GM23338 (cell line): ENCODE results near the gene TOMM7. TPM values are rescaled to one million over a fixed set of nuclear protein-coding genes. Genes with fewer than 3 reads are reported as not detected.
A peak's percentile ranks its signal among the peaks of the same experiment; 100 is the strongest.

Experiments used
- ATAC-seq: fragments of 200-7000 bp; cut with Tn5 transposase; 3 replicates; pipeline ENCODE4 v1.9.1; 2020
- DNase-seq: peaks from one replicate; pipeline ENCODE4 v3.0.0-alpha.2; 2015; ENCODE audit warnings: low spot score
- H2AFZ ChIP-seq: fragments of 200-600 bp; sonication (generic); 2 replicates; pipeline ENCODE4 v1.8.0; 2016; ENCODE audit warnings: antibody characterized with exemption, mild to moderate bottlenecking, moderate library complexity
- H3F3A ChIP-seq: fragments of 200-600 bp; sonication (generic); replicated peaks from 2 replicates; pipeline ENCODE4 v1.8.0; 2017; ENCODE audit warnings: antibody characterized with exemption, mixed run types, low read depth
- H3K27ac ChIP-seq: fragments of 200-600 bp; sonication (generic); 2 replicates; pipeline ENCODE4 v1.6.1; 2016; ENCODE audit warnings: low read depth
- H3K27me3 ChIP-seq: fragments of 200-600 bp; sonication (generic); 2 replicates; pipeline ENCODE4 v1.8.0; 2016; ENCODE audit warnings: mild to moderate bottlenecking, mixed run types, moderate library complexity; ENCODE audit not compliant: insufficient read depth
- H3K36me3 ChIP-seq: fragments of 200-600 bp; sonication (generic); 2 replicates; pipeline ENCODE4 v1.8.0; 2016; ENCODE audit warnings: mild to moderate bottlenecking; ENCODE audit not compliant: insufficient read depth
- H3K4me1 ChIP-seq: fragments of 200-600 bp; sonication (generic); 2 replicates; pipeline ENCODE4 v1.8.0; 2016; ENCODE audit warnings: mild to moderate bottlenecking, moderate library complexity; ENCODE audit not compliant: insufficient read depth
- H3K4me2 ChIP-seq: fragments of 200-600 bp; sonication (generic); 2 replicates; pipeline ENCODE4 v1.7.1; 2017; ENCODE audit warnings: mixed run types
- H3K4me3 ChIP-seq: fragments of 200-600 bp; sonication (generic); 2 replicates; pipeline ENCODE4 v1.6.1; 2016; ENCODE audit warnings: mixed run types
- H3K79me2 ChIP-seq: fragments of 200-600 bp; sonication (generic); replicated peaks from 2 replicates; pipeline ENCODE4 v1.8.0; 2017; ENCODE audit warnings: mild to moderate bottlenecking; ENCODE audit not compliant: insufficient read depth
- H3K9me2 ChIP-seq: fragments of 200-600 bp; sonication (generic); 2 replicates; pipeline ENCODE4 v1.8.0; 2017; ENCODE audit not compliant: insufficient read depth
- H4K20me1 ChIP-seq: fragments of 200-600 bp; sonication (generic); replicated peaks from 2 replicates; pipeline ENCODE4 v1.8.0; 2017; ENCODE audit warnings: mild to moderate bottlenecking; ENCODE audit not compliant: insufficient read depth
- H3K27ac Mint-ChIP-seq: 2 replicates; pipeline ENCODE4 v1.8.0; 2020; ENCODE audit warnings: inconsistent platforms, mild to moderate bottlenecking, moderate library complexity, mixed read lengths
- H3K27me3 Mint-ChIP-seq: 3 replicates; pipeline ENCODE4 v1.8.0; 2022; ENCODE audit warnings: low read depth, mild to moderate bottlenecking, moderate library complexity, mixed read lengths, inconsistent platforms; ENCODE audit not compliant: insufficient read depth, poor library complexity
- H3K36me3 Mint-ChIP-seq: 3 replicates; pipeline ENCODE4 v1.8.0; 2021; ENCODE audit warnings: low read depth, mild to moderate bottlenecking, inconsistent platforms, moderate library complexity, mixed read lengths
- H3K4me1 Mint-ChIP-seq: 3 replicates; pipeline ENCODE4 v1.8.0; 2020; ENCODE audit warnings: mild to moderate bottlenecking, inconsistent platforms, mixed read lengths
- H3K4me3 Mint-ChIP-seq: 3 replicates; pipeline ENCODE4 v1.8.0; 2021; ENCODE audit warnings: moderate library complexity, mild to moderate bottlenecking, inconsistent platforms, mixed read lengths
- H3K9me3 Mint-ChIP-seq: 3 replicates; pipeline ENCODE4 v1.8.0; 2020; ENCODE audit warnings: moderate library complexity, mild to moderate bottlenecking, inconsistent platforms, mixed read lengths
- CREB1 ChIP-seq: fragments of 250-450 bp; sonication (Bioruptor Pico); IDR thresholded peaks from 2 replicates; pipeline ENCODE4 v1.5.0; 2020; ENCODE audit warnings: low read depth, mild to moderate bottlenecking, moderate library complexity
- EZH2 ChIP-seq: fragments of 200-600 bp; sonication (generic); IDR thresholded peaks from one replicate; pipeline ENCODE4 v1.8.0; 2017; ENCODE audit warnings: antibody characterized with exemption, mild to moderate bottlenecking, low read depth; ENCODE audit not compliant: unreplicated experiment
- EZH2phosphoT487 ChIP-seq: fragments of 200-600 bp; sonication (generic); IDR thresholded peaks from one replicate; pipeline ENCODE4 v1.8.1; 2018; ENCODE audit warnings: antibody characterized with exemption; ENCODE audit not compliant: unreplicated experiment
- JUNB ChIP-seq: IDR thresholded peaks from one replicate; pipeline ENCODE4 v1.6.1; 2016; ENCODE audit warnings: antibody characterized with exemption; ENCODE audit not compliant: unreplicated experiment
- NANOG ChIP-seq: IDR thresholded peaks from 2 replicates; pipeline ENCODE4 v1.6.1; 2016; ENCODE audit warnings: antibody characterized with exemption, borderline replicate concordance
- POLR2AphosphoS5 ChIP-seq: IDR thresholded peaks from 2 replicates; pipeline ENCODE4 v1.6.1; 2016; ENCODE audit warnings: antibody characterized with exemption, low read depth
- REST ChIP-seq: IDR thresholded peaks from one replicate; pipeline ENCODE4 v1.6.1; 2018; ENCODE audit warnings: antibody characterized with exemption; ENCODE audit not compliant: unreplicated experiment
- STAT1 ChIP-seq: IDR thresholded peaks from one replicate; pipeline ENCODE4 v1.6.1; 2016; ENCODE audit warnings: antibody characterized with exemption; ENCODE audit not compliant: unreplicated experiment
- ZNF114 ChIP-seq: fragments of 250-450 bp; sonication (Bioruptor Pico); IDR thresholded peaks from 2 replicates; pipeline ENCODE4 v1.5.0; 2020; ENCODE audit warnings: mild to moderate bottlenecking, moderate library complexity
- ZNF331 ChIP-seq: fragments of 250-450 bp; sonication (Bioruptor Pico); IDR thresholded peaks from 2 replicates; pipeline ENCODE4 v1.5.0; 2020; ENCODE audit warnings: low read depth, mild to moderate bottlenecking, moderate library complexity
- polyA plus RNA-seq: library from polyadenylated mRNA; unstranded; fragments of >200 nt; fragmentation: Nextera tagmentation; extraction: Ambion mirVana; gene quantifications from 2 replicates; pipeline ENCODE4 v1.2.1, GENCODE V29; 2016
- total RNA-seq: library from RNA; depleted of rRNA; stranded (reverse); fragments of >200 nt; shearing (Covaris generic); gene quantifications from 2 replicates; pipeline ENCODE4 v1.2.3, GENCODE V29; 2014
- TF ChIP-seq, protein P1 (sequence below): IDR thresholded peaks from 2 replicates; pipeline ENCODE4 v1.6.1; 2016; ENCODE audit warnings: antibody characterized with exemption
- TF ChIP-seq, protein P2 (sequence below), 2 experiments: fragments of 200-600 bp in 1 of 2; sonication (generic) in 1 of 2; conservative IDR thresholded peaks; 2 replicates each; pipeline versions ENCODE4 v1.5.1 to v1.6.1; 2016 to 2017; ENCODE audit warnings: antibody characterized with exemption in 2 of 2, low read depth in 2 of 2, mild to moderate bottlenecking in 2 of 2, moderate library complexity in 1 of 2

Gene TOMM7
- total and polyA plus RNA-seq, 2 experiments from 2014 or later, result 164 to 920 TPM

- TF ChIP-seq, protein P1, sequence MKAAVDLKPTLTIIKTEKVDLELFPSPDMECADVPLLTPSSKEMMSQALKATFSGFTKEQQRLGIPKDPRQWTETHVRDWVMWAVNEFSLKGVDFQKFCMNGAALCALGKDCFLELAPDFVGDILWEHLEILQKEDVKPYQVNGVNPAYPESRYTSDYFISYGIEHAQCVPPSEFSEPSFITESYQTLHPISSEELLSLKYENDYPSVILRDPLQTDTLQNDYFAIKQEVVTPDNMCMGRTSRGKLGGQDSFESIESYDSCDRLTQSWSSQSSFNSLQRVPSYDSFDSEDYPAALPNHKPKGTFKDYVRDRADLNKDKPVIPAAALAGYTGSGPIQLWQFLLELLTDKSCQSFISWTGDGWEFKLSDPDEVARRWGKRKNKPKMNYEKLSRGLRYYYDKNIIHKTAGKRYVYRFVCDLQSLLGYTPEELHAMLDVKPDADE, result no peak
- TF ChIP-seq POLR2AphosphoS5 (no peak), NANOG (no peak), EZH2 (no peak), ZNF114 (no peak)
Observed at GRCh38 chr7:22809902-22810642, 12.6 kb downstream of the TOMM7 start (continued).

GRCh38 chr7:22808140-22808539, 14.5 kb downstream of the TOMM7 start:
- no peaks in the 10 kb centered on the region; the same call in 1 of the 2 replicates for H3K36me3 ChIP-seq
- DNase-seq, result no peak
- peak; percentile 32 for ATAC-seq
- Mint-ChIP-seq H3K27ac (0 out of 2 replicates have a peak overlapping the region, but pooled peaks have one; percentile 58), H3K9me3 (peaks cover 5% of the 10 kb centered on the region; the same call in 2 of the 3 replicates), H3K27me3 (peaks cover 8% of the 10 kb centered on the region), H3K4me3 (no peak overlapping the region; the same call in 2 of the 3 replicates), H3K4me1 (peaks cover 65% of the 10 kb centered on the region), H3K36me3 (peaks cover 32% of the 10 kb centered on the region; the same call in 2 of the 3 replicates)
- no peaks in the 10 kb centered on the region for H3K9me2 ChIP-seq
- peaks cover 21% of the 10 kb centered on the region for H3F3A ChIP-seq
- H3K27me3 ChIP-seq, result no peaks in the 10 kb centered on the region
- H3K27ac ChIP-seq, result peak overlapping the region; percentile 64; the same call in 1 of the 2 replicates
- no peaks in the 10 kb centered on the region for H3K79me2 ChIP-seq
- H3K4me2 ChIP-seq, result peak overlapping the region; percentile 26; the same call in 1 of the 2 replicates
- peaks cover 58% of the 10 kb centered on the region for H3K4me1 ChIP-seq
- H3K4me3 ChIP-seq, result no peak overlapping the region
- H4K20me1 ChIP-seq, result no peaks in the 10 kb centered on the region
- H2AFZ ChIP-seq, result no peak overlapping the region
- TF ChIP-seq, protein P1, result no peak

DNA sequence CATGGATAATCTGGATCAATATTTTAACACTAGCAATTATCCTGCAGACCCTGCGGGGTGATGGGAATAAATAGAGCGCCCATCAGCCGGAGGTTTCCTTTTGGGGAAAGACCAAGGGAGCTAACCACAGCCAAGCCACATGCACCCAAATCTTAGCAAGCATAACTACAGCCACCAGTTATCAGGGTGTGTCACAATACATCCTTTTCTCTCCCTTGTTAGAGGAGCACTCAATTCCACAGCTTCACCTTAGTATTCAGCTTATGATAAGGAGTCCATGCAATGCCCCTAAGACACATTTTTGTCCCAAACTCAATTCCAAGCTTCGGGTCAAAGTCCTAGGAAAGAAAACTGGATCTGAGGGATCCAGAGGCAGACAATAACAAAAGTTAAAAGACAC, 15.9 kb downstream of the TOMM7 start:
- Mint-ChIP-seq H3K9me3 (peaks cover 18% of the 10 kb centered on the region; the same call in 2 of the 3 replicates), H3K4me1 (peaks cover 65% of the 10 kb centered on the region)
- TF ChIP-seq POLR2AphosphoS5, result no peak
- TF ChIP-seq JUNB, result no peak
- no peak for TF ChIP-seq CREB1 (CRISPR knock-in tag)
- TF ChIP-seq, protein P2, sequence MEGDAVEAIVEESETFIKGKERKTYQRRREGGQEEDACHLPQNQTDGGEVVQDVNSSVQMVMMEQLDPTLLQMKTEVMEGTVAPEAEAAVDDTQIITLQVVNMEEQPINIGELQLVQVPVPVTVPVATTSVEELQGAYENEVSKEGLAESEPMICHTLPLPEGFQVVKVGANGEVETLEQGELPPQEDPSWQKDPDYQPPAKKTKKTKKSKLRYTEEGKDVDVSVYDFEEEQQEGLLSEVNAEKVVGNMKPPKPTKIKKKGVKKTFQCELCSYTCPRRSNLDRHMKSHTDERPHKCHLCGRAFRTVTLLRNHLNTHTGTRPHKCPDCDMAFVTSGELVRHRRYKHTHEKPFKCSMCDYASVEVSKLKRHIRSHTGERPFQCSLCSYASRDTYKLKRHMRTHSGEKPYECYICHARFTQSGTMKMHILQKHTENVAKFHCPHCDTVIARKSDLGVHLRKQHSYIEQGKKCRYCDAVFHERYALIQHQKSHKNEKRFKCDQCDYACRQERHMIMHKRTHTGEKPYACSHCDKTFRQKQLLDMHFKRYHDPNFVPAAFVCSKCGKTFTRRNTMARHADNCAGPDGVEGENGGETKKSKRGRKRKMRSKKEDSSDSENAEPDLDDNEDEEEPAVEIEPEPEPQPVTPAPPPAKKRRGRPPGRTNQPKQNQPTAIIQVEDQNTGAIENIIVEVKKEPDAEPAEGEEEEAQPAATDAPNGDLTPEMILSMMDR (conservative IDR thresholded peaks at IDR 0.05; ENCODE audit: low read depth in 2 of 2), result no peak
- TF ChIP-seq STAT1, result no peak
- TF ChIP-seq EZH2phosphoT487, result no peak
- TF ChIP-seq ZNF114, result no peak
- TF ChIP-seq ZNF331, result no peak
- no peak for TF ChIP-seq EZH2
- no peak for TF ChIP-seq NANOG
- no peak for TF ChIP-seq REST
- TF ChIP-seq, protein P1, result no peak

More for the DNA sequence above, 15.9 kb downstream of the TOMM7 start:
- Mint-ChIP-seq H3K36me3 (peaks cover 30% of the 10 kb centered on the region), H3K27ac (no peak overlapping the region; the same call in 1 of the 2 replicates), H3K27me3 (peaks cover 8% of the 10 kb centered on the region), H3K4me3 (no peak overlapping the region)
- H2AFZ ChIP-seq, result no peak overlapping the region
- H3K36me3 ChIP-seq, result no peaks in the 10 kb centered on the region; the same call in 1 of the 2 replicates
- no peaks in the 10 kb centered on the region for H3K9me2 ChIP-seq
- peaks cover 16% of the 10 kb centered on the region for H3F3A ChIP-seq
- H3K79me2 ChIP-seq, result no peaks in the 10 kb centered on the region
- DNase-seq (no peak), ATAC-seq (no peak)
- H3K4me2 ChIP-seq, result 0 out of 2 replicates have a peak overlapping the region, but pooled peaks have one; percentile 26
- H3K27me3 ChIP-seq, result no peaks in the 10 kb centered on the region
- peaks cover 51% of the 10 kb centered on the region for H3K4me1 ChIP-seq
- H3K27ac ChIP-seq, result no peak overlapping the region
- no peaks in the 10 kb centered on the region for H4K20me1 ChIP-seq
- no peak overlapping the region for H3K4me3 ChIP-seq
